Stomach (tissue), 4 donors: Measurements from ENCODE around the gene KIR2DL3.
"Not testable (repeated sequence)": the region's sequence is repeated elsewhere in the genome, so short reads cannot be mapped to it uniquely, and the experiment has no call there.

ENCODE experiments used
- CTCF ChIP-seq, 7 experiments: fragments of 450-650 bp in 4 of 7; fragments of 200-600 bp in 3 of 7; sonication (generic) in 3 of 7; IDR thresholded peaks; one replicate each; pipeline ENCODE4 v1.5.1; 2016 to 2019; ENCODE audit warnings: antibody characterized with exemption in 7 of 7, control low read depth in 2 of 7, mild to moderate bottlenecking in 1 of 7
- EP300 ChIP-seq: sonication (generic); formaldehyde crosslinking; IDR thresholded peaks from one replicate; pipeline ENCODE4 v1.6.1; 2017; ENCODE audit warnings: antibody characterized with exemption
- POLR2A ChIP-seq, 4 donors: fragments of 450-650 bp; IDR thresholded peaks; one replicate each; pipeline ENCODE4 v1.6.1; 2016; ENCODE audit warnings: antibody characterized with exemption in 4 of 4, control low read depth in 2 of 4, mild to moderate bottlenecking in 1 of 4, moderate library complexity in 1 of 4
- POLR2AphosphoS5 ChIP-seq, 3 donors: sonication (generic); formaldehyde crosslinking; IDR thresholded peaks; one replicate each; pipeline ENCODE4 v1.6.1; 2016; ENCODE audit warnings: antibody characterized with exemption in 3 of 3

- not testable (repeated sequence) for TF ChIP-seq CTCF (IDR thresholded peaks at IDR 0.05); POLR2A (IDR thresholded peaks at IDR 0.05); EP300; POLR2AphosphoS5 (IDR thresholded peaks at IDR 0.05)
Measured at GRCh38 chr19:54738306-54738705, at the start of gene KIR2DL3.
